GM06990 (cell line): Measurements from ENCODE around the gene KNOP1.

Experiments used
- DNase-seq: peaks from one replicate; pipeline ENCODE4 v3.0.0-alpha.2; 2011; ENCODE audit not compliant: insufficient read length; ENCODE audit errors: extremely low read depth
- H3K27me3 ChIP-seq: replicated peaks from 2 replicates; pipeline ENCODE4 v1.6.0; 2011; ENCODE audit warnings: low read length; ENCODE audit not compliant: control insufficient read depth, insufficient read depth
- H3K36me3 ChIP-seq: 2 replicates; pipeline ENCODE4 v1.5.1; 2011; ENCODE audit warnings: low read length; ENCODE audit not compliant: control insufficient read depth, insufficient read depth
- H3K4me3 ChIP-seq: replicated peaks from 2 replicates; pipeline ENCODE4 v1.5.1; 2011; ENCODE audit warnings: low read depth, mild to moderate bottlenecking, control low read depth, low read length
- TF ChIP-seq, protein P1 (sequence below): IDR thresholded peaks from 2 replicates; pipeline ENCODE4 v1.5.1; 2011; ENCODE audit warnings: low read length, control low read depth, mild to moderate bottlenecking, inconsistent platforms; ENCODE audit not compliant: insufficient read depth, poor library complexity, severe bottlenecking

KNOP1 gene

DNA sequence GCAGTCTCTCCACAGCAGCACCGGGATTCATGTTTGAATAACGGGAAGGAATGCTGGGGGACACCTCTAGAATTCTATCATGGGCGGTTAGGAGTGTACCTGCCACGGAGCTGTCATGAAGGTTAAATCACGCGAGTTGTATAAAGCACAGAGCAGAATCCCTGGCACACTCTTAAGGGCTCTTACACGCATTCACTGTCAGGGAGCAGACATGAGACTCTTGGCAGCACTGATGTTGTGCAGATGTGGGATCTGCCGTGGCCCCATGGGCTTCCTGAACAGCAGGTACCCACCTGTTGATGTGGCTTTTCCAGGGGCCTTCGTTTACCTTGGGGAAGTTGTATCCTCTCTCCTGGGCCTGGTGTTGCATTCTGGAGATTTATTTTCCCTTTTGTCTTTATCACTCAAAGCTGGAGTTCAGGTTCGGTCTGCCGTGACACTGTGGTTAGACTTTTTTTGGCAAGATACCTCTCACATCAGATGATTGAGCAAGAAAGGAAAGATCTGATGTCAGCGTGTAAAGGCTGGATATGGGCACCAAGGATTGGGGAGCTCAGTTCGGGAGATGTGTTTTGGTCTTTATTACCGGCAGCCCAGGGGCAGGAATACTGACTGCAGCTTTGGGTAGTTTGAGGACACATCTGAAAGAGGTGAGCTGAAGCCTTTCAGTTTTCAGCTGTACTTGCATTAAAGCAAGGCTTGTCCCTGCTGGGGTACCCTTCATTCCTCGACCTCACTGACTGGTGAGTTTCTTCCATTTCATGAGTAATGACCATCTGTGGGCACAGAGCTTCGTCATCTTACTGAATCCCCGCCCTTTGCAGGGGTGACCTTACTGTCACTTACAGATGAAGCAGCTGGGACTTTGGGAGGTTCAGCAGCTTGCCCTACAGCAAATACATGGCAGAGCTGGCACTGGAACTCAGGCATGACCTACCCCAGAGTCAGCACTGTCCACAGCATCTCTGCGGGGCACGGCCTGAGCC, 19.3 kb downstream of the KNOP1 start:
- Histone ChIP-seq H3K4me3 (no peak overlapping the region), H3K36me3 (peaks cover 13% of the 10 kb centered on the region), H3K27me3 (no peaks in the 10 kb centered on the region)
- DNase-seq, result no peak
- TF ChIP-seq, protein P1, sequence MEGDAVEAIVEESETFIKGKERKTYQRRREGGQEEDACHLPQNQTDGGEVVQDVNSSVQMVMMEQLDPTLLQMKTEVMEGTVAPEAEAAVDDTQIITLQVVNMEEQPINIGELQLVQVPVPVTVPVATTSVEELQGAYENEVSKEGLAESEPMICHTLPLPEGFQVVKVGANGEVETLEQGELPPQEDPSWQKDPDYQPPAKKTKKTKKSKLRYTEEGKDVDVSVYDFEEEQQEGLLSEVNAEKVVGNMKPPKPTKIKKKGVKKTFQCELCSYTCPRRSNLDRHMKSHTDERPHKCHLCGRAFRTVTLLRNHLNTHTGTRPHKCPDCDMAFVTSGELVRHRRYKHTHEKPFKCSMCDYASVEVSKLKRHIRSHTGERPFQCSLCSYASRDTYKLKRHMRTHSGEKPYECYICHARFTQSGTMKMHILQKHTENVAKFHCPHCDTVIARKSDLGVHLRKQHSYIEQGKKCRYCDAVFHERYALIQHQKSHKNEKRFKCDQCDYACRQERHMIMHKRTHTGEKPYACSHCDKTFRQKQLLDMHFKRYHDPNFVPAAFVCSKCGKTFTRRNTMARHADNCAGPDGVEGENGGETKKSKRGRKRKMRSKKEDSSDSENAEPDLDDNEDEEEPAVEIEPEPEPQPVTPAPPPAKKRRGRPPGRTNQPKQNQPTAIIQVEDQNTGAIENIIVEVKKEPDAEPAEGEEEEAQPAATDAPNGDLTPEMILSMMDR, result no peak

DNA sequence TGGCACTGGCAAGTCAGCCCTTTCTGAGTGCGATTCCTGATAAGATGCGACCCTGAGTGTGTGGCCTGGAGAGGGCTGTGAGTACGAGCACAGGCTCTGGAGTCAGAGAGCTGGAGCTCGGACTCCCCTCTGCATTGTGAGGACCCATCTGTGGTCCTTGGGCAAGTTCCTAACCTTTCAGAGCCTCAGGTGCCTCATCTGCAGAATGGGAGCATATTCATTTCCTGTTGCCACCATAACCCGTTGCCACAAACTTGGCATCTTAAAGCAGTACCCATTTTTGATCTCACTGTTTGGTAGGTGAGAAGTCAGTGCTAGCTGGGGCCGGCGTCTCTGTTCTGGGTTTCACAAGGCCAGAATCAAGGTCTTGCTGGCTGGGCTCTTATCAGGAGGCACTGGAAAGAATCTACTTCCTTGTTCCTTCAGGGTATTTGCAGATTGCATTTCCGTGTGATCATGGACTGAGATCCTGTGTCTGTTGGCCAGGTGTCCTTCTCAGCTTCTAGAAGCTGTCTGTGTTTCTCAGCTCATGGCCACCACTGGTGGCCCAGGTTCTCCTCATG, 20.2 kb downstream of the KNOP1 start:
- Histone ChIP-seq H3K27me3 (no peaks in the 10 kb centered on the region), H3K36me3 (peaks cover 12% of the 10 kb centered on the region), H3K4me3 (no peak overlapping the region)
- DNase-seq, result no peak
- TF ChIP-seq, protein P1, result no peak

DNA sequence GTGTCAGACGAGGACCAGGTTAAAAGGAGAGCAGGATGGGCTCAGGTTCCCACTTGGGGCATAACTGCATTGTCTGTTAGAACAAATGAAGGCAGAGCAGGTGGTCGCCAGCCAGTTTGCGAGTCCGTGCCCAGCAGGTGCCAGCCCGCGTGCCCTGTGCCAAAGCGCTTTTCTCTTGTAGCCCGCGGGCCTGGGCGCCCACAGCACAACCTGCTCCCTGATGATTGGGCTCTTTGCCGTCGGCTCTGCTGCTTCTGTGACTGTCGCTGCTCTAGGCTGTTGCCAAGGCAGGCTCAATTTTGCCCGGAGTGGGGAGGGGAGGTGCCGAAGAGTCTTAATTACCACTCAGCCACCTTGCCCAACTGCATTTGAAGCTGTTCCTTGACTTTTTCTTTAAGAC, 21.1 kb downstream of the KNOP1 start:
- peaks cover 12% of the 10 kb centered on the region for H3K36me3 ChIP-seq
- no peaks in the 10 kb centered on the region for H3K27me3 ChIP-seq
- no peak for DNase-seq
- TF ChIP-seq, protein P1, result no peak
- H3K4me3 ChIP-seq, result no peak overlapping the region

DNA sequence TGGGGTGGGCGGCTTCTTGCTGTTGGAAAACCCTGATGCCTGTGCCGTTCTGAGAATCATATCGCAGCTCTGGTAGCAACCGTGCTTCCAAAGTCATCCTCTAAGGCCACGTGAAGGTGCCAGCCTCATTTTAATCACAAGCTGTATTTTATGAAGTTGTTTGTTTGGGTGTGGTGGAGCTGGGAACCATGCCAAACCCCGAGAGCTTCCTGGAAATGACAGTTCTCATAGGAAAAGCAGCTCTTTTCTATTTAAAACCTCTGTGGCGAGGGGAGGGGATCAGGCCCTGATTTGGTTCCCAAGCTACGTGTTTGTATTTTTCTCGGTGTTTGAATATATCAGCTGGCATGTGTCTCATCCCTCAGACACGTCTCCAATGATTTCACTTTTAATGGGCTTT, 21.7 kb downstream of the KNOP1 start:
- H3K36me3 ChIP-seq, result peaks cover 14% of the 10 kb centered on the region
- DNase-seq, result no peak
- TF ChIP-seq, protein P1, result no peak
- H3K4me3 ChIP-seq, result no peak overlapping the region
- H3K27me3 ChIP-seq, result no peaks in the 10 kb centered on the region

DNA sequence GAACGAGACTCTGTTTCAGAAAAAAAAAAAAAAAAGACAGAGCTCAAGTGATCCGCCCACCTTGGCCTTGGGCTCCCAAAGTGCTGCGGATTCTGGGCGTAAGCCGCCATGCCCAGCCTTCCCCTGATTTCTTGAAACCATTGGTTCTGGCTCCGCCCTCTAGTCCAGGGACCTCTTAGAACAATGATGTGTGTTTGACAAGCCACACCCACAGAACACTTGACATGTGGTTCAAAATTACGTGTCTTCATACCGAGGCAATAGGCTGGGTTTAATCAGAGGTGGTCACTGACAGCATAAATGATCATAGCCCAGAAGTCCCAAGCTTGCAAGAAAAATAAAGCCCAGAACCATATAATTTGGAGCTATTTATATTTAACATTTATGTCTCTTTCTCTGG, 23.0 kb downstream of the KNOP1 start:
- no peak for DNase-seq
- H3K36me3 ChIP-seq, result peaks cover 15% of the 10 kb centered on the region
- H3K4me3 ChIP-seq, result no peak overlapping the region
- TF ChIP-seq, protein P1, result no peak
- no peaks in the 10 kb centered on the region for H3K27me3 ChIP-seq
